ENCODE results near the gene RASAL2.
"Not testable (repeated sequence)": the region's sequence is repeated elsewhere in the genome, so short reads cannot be mapped to it uniquely, and the experiment has no call there.

The RASAL2 gene

GRCh38 chr1:178493301-178493741 is 399.4 kb downstream of the RASAL2 start:
- no peak for DNase-seq (ENCODE audit: low spot score)

- no peak for DNase-seq (ENCODE audit: low spot score)
Measured at GRCh38 chr1:178494569-178494971, 400.7 kb downstream of the RASAL2 start.

GRCh38 chr1:178495158-178495557 is 401.3 kb downstream of the RASAL2 start:
- DNase-seq (ENCODE audit: low spot score): no peak

GRCh38 chr1:178495741-178496409 is 402.0 kb downstream of the RASAL2 start:
- no peak for DNase-seq (ENCODE audit: low spot score)

- DNase-seq (ENCODE audit: low spot score): no peak
Measured at GRCh38 chr1:178496410-178497135, 402.7 kb downstream of the RASAL2 start, which contains the start of gene CLEC20A. Gene CLEC20A, minus strand, starts transcription at chr1:178496964. Its CDS starts 25 bp downstream, at chr1:178496939.

- no peak for DNase-seq (ENCODE audit: low spot score)
Measured at GRCh38 chr1:178497903-178498478, 404.1 kb downstream of the RASAL2 start.

GRCh38 chr1:178498896-178499675 is 405.2 kb downstream of the RASAL2 start:
- no peak for DNase-seq (ENCODE audit: low spot score)

GRCh38 chr1:178500091-178500770 is 406.3 kb downstream of the RASAL2 start:
- DNase-seq (ENCODE audit: low spot score): no peak

GRCh38 chr1:178500936-178501554 is 407.1 kb downstream of the RASAL2 start:
- DNase-seq (ENCODE audit: low spot score): no peak

- DNase-seq (ENCODE audit: low spot score): peak; percentile 64
Measured at GRCh38 chr1:178501705-178502329, 407.9 kb downstream of the RASAL2 start.

- no peak for DNase-seq (ENCODE audit: low spot score)
Measured at GRCh38 chr1:178502330-178502714, 408.4 kb downstream of the RASAL2 start.

- no peak for DNase-seq (ENCODE audit: low spot score)
Measured at GRCh38 chr1:178502856-178503255, 409.0 kb downstream of the RASAL2 start.

GRCh38 chr1:178503316-178503715 is 409.4 kb downstream of the RASAL2 start:
- DNase-seq (ENCODE audit: low spot score): not testable (repeated sequence)

GRCh38 chr1:178503849-178504248 is 409.9 kb downstream of the RASAL2 start:
- no peak for DNase-seq (ENCODE audit: low spot score)

GRCh38 chr1:178504286-178504685 is 410.4 kb downstream of the RASAL2 start:
- no peak for DNase-seq (ENCODE audit: low spot score)

GRCh38 chr1:178506177-178506576 is 412.3 kb downstream of the RASAL2 start:
- no peak for DNase-seq (ENCODE audit: low spot score)

GRCh38 chr1:178506669-178507068 is 412.8 kb downstream of the RASAL2 start:
- no peak for DNase-seq (ENCODE audit: low spot score)

- DNase-seq (ENCODE audit: low spot score): no peak
Measured at GRCh38 chr1:178509414-178510007, 415.6 kb downstream of the RASAL2 start.

- no peak for DNase-seq (ENCODE audit: low spot score)
Measured at GRCh38 chr1:178510155-178510554, 416.3 kb downstream of the RASAL2 start.

GRCh38 chr1:178512566-178513277 is 418.8 kb downstream of the RASAL2 start, which contains the start of gene TEX35:
Gene TEX35, plus strand, starts transcription at chr1:178513109. Its CDS starts 80 bp downstream, at chr1:178513189.
- no peak for DNase-seq (ENCODE audit: low spot score)
